ENCODE measurements around the gene PSG2. TPM values are rescaled to one million over a fixed set of nuclear protein-coding genes. Genes with fewer than 3 reads are reported as not detected.

Gene PSG2
- polyA plus RNA-seq, 3 donors, result 0.25 TPM; not detected in 2

Other genes starting within 250 kb of the PSG2 start
- gene PSG1, start 203.0 kb downstream of the PSG2 start, polyA plus RNA-seq (ENCODE audit: insufficient read length in 3 of 3), result under 1 TPM in 1 of 3 donors, not detected in 2; 0.58 TPM
- not detected for gene PSG6, start 164.8 kb downstream of the PSG2 start, polyA plus RNA-seq (ENCODE audit: insufficient read length in 3 of 3)
- gene PSG7, start 145.5 kb downstream of the PSG2 start, polyA plus RNA-seq (ENCODE audit: insufficient read length in 3 of 3), result not detected
- gene PSG11, start 56.2 kb downstream of the PSG2 start, polyA plus RNA-seq (ENCODE audit: insufficient read length in 3 of 3), result under 1 TPM in 2 of 3 donors, not detected in 1; 0.24 to 0.30 TPM
- under 1 TPM in 1 of 3 donors, not detected in 2; 0.18 TPM for gene PSG5, start 103.8 kb upstream of the PSG2 start, polyA plus RNA-seq (ENCODE audit: insufficient read length in 3 of 3)
- under 1 TPM in 1 of 3 donors, not detected in 2; 0.14 TPM for gene PSG4, start 122.9 kb upstream of the PSG2 start, polyA plus RNA-seq (ENCODE audit: insufficient read length in 3 of 3)
- under 1 TPM in 2 of 3 donors, not detected in 1; 0.06 to 0.26 TPM for gene PSG9, start 186.8 kb upstream of the PSG2 start, polyA plus RNA-seq (ENCODE audit: insufficient read length in 3 of 3)

All from renal cortex interstitium (tissue), 3 donors.